Spleen (tissue), 11 donors: ENCODE measurements around the gene ADGRG3. TPM values are rescaled to one million over a fixed set of nuclear protein-coding genes. Genes with fewer than 3 reads are reported as not detected.

Source experiments
- DNase-seq: peaks from one replicate; pipeline ENCODE4 v3.0.0-alpha.2; 2020
- H3K27ac ChIP-seq, 8 donors: fragments of 200-600 bp; sonication (generic) in 7 of 8; 1 replicate in 4 of 8; 2 replicates in 4 of 8; pipeline versions ENCODE4 v1.5.0 to v1.8.0; 2016 to 2021; ENCODE audit warnings: inconsistent platforms in 4 of 8, mild to moderate bottlenecking in 4 of 8, moderate library complexity in 1 of 8
- H3K27me3 ChIP-seq, 7 donors: fragments of 200-600 bp; sonication (generic) in 6 of 7; replicated peaks in 1 of 7; 1 replicate in 4 of 7; 2 replicates in 3 of 7; pipeline versions ENCODE4 v1.5.0 to v1.8.0; 2016 to 2021; ENCODE audit warnings: inconsistent platforms in 3 of 7, mild to moderate bottlenecking in 1 of 7
- H3K36me3 ChIP-seq, 6 donors: fragments of 200-600 bp; sonication (generic) in 5 of 6; 1 replicate in 4 of 6; 2 replicates in 2 of 6; pipeline versions ENCODE4 v1.5.0 to v1.8.0; 2016 to 2021; ENCODE audit warnings: inconsistent platforms in 2 of 6
- H3K4me1 ChIP-seq, 6 donors: fragments of 200-600 bp; sonication (generic) in 5 of 6; 1 replicate in 3 of 6; 2 replicates in 3 of 6; pipeline versions ENCODE4 v1.5.0 to v1.8.0; 2016 to 2021; ENCODE audit warnings: inconsistent platforms in 3 of 6
- H3K4me3 ChIP-seq, 8 donors: fragments of 200-600 bp; sonication (generic) in 7 of 8; 1 replicate in 4 of 8; 2 replicates in 4 of 8; pipeline versions ENCODE4 v1.5.0 to v1.8.0; 2016 to 2021; ENCODE audit warnings: inconsistent platforms in 4 of 8, mild to moderate bottlenecking in 4 of 8, moderate library complexity in 2 of 8
- H3K9me3 ChIP-seq, 8 donors: fragments of 200-600 bp; sonication (generic) in 7 of 8; 1 replicate in 4 of 8; 2 replicates in 4 of 8; pipeline versions ENCODE4 v1.5.0 to v1.8.0; 2016 to 2021; ENCODE audit warnings: inconsistent platforms in 4 of 8
- CTCF ChIP-seq, 11 experiments: fragments of 200-600 bp in 7 of 11; fragments of 450-650 bp in 4 of 11; sonication (generic) in 4 of 11; IDR thresholded peaks in 8 of 11; conservative IDR thresholded peaks in 3 of 11; 1 replicate in 7 of 11; 2 replicates in 4 of 11; pipeline versions ENCODE4 v1.4.0 to v1.8.0; 2016 to 2021; ENCODE audit warnings: antibody characterized with exemption in 11 of 11, inconsistent platforms in 4 of 11, mild to moderate bottlenecking in 1 of 11
- POLR2A ChIP-seq, 3 donors: fragments of 450-650 bp; IDR thresholded peaks; one replicate each; pipeline ENCODE4 v1.5.1; 2017; ENCODE audit warnings: antibody characterized with exemption in 3 of 3, mild to moderate bottlenecking in 1 of 3
- POLR2AphosphoS5 ChIP-seq, 3 donors: sonication (generic); formaldehyde crosslinking; IDR thresholded peaks; one replicate each; pipeline ENCODE4 v1.5.1; 2017; ENCODE audit warnings: antibody characterized with exemption in 3 of 3
- WGBS, 5 donors: extraction: QIAGEN DNeasy Blood & Tissue Kit in 3 of 5; methylation state at CpG; one replicate each; pipeline versions ENCODE4 v1.1.5 to v1.1.7; 2013 to 2018; 5-methylcytosine and 5-hydroxymethylcytosine counted together
- intact Hi-C: fragments of 100-400 bp; cut with DNase I; formaldehyde crosslinking; loops from one replicate; pipeline ENCODE4 v1.15.0; 2023; ENCODE audit warnings: low total_unique reads
- polyA plus RNA-seq, 3 donors: library from polyadenylated mRNA; stranded (reverse); fragments of 200-250 nt; gene quantifications; one replicate each; pipeline ENCODE4 v1.2.1, GENCODE V29; 2013
- total RNA-seq, 7 donors: library from RNA; depleted of rRNA in 3 of 7; stranded (reverse); fragments of >200 nt in 3 of 7; fragmentation: NEBNext Ultra II Directional in 4 of 7; extraction: Animal tissue kit (Norgen Biotek cat#: 25700) in 4 of 7; gene quantifications; one replicate each; pipeline versions ENCODE4 v1.1.0 to v1.2.1, GENCODE V29; 2016 to 2021
- donor health status: healthy with polysubstance abuse.
- donor health status: DM: no; HTN: no; CAD: no; lungs with moderate emphysema.
- donor health status: DM: no; HTN: no; CAD: no.
- donor health status: Bipolar disorder and iron deficiency.
- donor health status: healthy.
- donor health status: DM: no; HTN: no; CAD: no.
- donor health status: DM: yes; HTN: yes; CAD: no.

Gene ADGRG3
- total and polyA plus RNA-seq, 10 donors: 2.5 to 116 (median 27.2) TPM

- H3K4me3 ChIP-seq: no peak overlapping the region
- H3K36me3 ChIP-seq: peaks cover 0 to 36% (median 0%) of the 10 kb centered on the region in 6 donors
- H3K9me3 ChIP-seq: no peaks in the 10 kb centered on the region
- peak overlapping the region in 6 of 8 donors; percentile 66 to 89 (median 80) for H3K27ac ChIP-seq
- intact Hi-C loops: no loop called here
- TF ChIP-seq POLR2AphosphoS5 (IDR thresholded peaks at IDR 0.05) (no peak), CTCF (IDR thresholded peaks at IDR 0.05 in 8 of 11, conservative IDR thresholded peaks at IDR 0.05 in 3 of 11) (no peak), POLR2A (IDR thresholded peaks at IDR 0.05) (no peak)
- peak; percentile 61 for DNase-seq
- no peaks in the 10 kb centered on the region for H3K27me3 ChIP-seq
- WGBS, 5 donors: 52 to 73% (median 67%) methylated on average over 4 of the region's 4 CpGs
- H3K4me1 ChIP-seq: peaks cover 0 to 63% (median 25%) of the 10 kb centered on the region in 6 donors
Measured at GRCh38 chr16:57688487-57688986, 20.4 kb downstream of the ADGRG3 start.

- 7 to 37% (median 33%) methylated on average over 10 to 15 of the region's 15 CpGs for WGBS, 5 donors
- peaks cover 0 to 36% (median 0%) of the 10 kb centered on the region in 6 donors for H3K36me3 ChIP-seq
- peak overlapping the region in 7 of 8 donors; percentile 43 to 89 (median 76) for H3K27ac ChIP-seq
- intact Hi-C loops: no loop called here
- H3K9me3 ChIP-seq: no peaks in the 10 kb centered on the region
- H3K4me1 ChIP-seq: peaks cover 0 to 61% (median 25%) of the 10 kb centered on the region in 6 donors
- DNase-seq: peak; percentile 74
- H3K27me3 ChIP-seq: no peaks in the 10 kb centered on the region
- peak overlapping the region in 1 of 8 donors; percentile 45 for H3K4me3 ChIP-seq
- no peak for TF ChIP-seq CTCF (IDR thresholded peaks at IDR 0.05 in 8 of 11, conservative IDR thresholded peaks at IDR 0.05 in 3 of 11)
- TF ChIP-seq POLR2AphosphoS5 (IDR thresholded peaks at IDR 0.05): no peak
- no peak for TF ChIP-seq POLR2A (IDR thresholded peaks at IDR 0.05)
Measured at GRCh38 chr16:57688987-57689761, 21.1 kb downstream of the ADGRG3 start.

GRCh38 chr16:57689762-57690558, 21.9 kb downstream of the ADGRG3 start:
- TF ChIP-seq CTCF (IDR thresholded peaks at IDR 0.05 in 8 of 11, conservative IDR thresholded peaks at IDR 0.05 in 3 of 11): no peak
- TF ChIP-seq POLR2A (IDR thresholded peaks at IDR 0.05): no peak
- peak; percentile 66 to 80 (median 79) for TF ChIP-seq POLR2AphosphoS5 (IDR thresholded peaks at IDR 0.05)
- Histone ChIP-seq H3K36me3 (peaks cover 0 to 29% (median 0%) of the 10 kb centered on the region in 6 donors), H3K4me1 (peaks cover 0 to 68% (median 26%) of the 10 kb centered on the region in 6 donors), H3K4me3 (peak overlapping the region in 1 of 8 donors; percentile 45), H3K9me3 (no peaks in the 10 kb centered on the region), H3K27me3 (no peaks in the 10 kb centered on the region), H3K27ac (peak overlapping the region in 7 of 8 donors; percentile 43 to 89 (median 76))
- intact Hi-C loops: no loop called here
- 12 to 36% (median 17%) methylated on average over 7 to 13 of the region's 13 CpGs for WGBS, 5 donors
- peak; percentile 88 for DNase-seq
